SH-SY5Y (cell line): Measurements from ENCODE around the gene COG1.

Source experiments
- GATA2 ChIP-seq: IDR thresholded peaks from 2 replicates; pipeline ENCODE4 v1.6.1; 2011; ENCODE audit warnings: mild to moderate bottlenecking, low read depth, low read length
- GATA3 ChIP-seq: IDR thresholded peaks from 2 replicates; pipeline ENCODE4 v1.6.1; 2011; ENCODE audit warnings: low read depth, mild to moderate bottlenecking, low read length, moderate library complexity

GRCh38 chr17:73160980-73161630, 31.8 kb upstream of the COG1 start:
- TF ChIP-seq GATA3, result no peak
- no peak for TF ChIP-seq GATA2
